ENCODE results near the gene NLGN4Y. TPM values are rescaled to one million over a fixed set of nuclear protein-coding genes. Genes with fewer than 3 reads are reported as not detected.
A peak's percentile ranks its signal among the peaks of the same experiment; 100 is the strongest.

Gene NLGN4Y
- 1 to 10 TPM in 1 of 4 donors, under 1 TPM in 1, not detected in 2; 0.70 to 5.7 TPM for total RNA-seq

GRCh38 chrY:14524272-14525231 lies at the start of gene NLGN4Y:
Gene NLGN4Y (plus strand): TSS chrY:14524529. CDS start chrY:14622120, 97,591 bp downstream.
- Histone ChIP-seq H3K4me1 (no peaks in the 10 kb centered on the region), H3K27me3 (no peaks in the 10 kb centered on the region), H3K4me3 (peak within 1 kb of the TSS in 2 of 4 donors; percentile 35 to 52), H3K9me3 (no peaks in the 10 kb centered on the region), H3K27ac (peak within 1 kb of the TSS in 1 of 4 donors; percentile 48), H3K36me3 (no peaks in the 10 kb centered on the region)
- TF ChIP-seq CTCF (IDR thresholded peaks at IDR 0.05) (no peak), POLR2A (IDR thresholded peaks at IDR 0.05) (no peak)
- DNase-seq, result no peak

- Histone ChIP-seq H3K36me3 (no peaks in the 10 kb centered on the region), H3K27ac (no peak overlapping the region), H3K9me3 (no peaks in the 10 kb centered on the region), H3K27me3 (no peaks in the 10 kb centered on the region), H3K4me1 (no peaks in the 10 kb centered on the region), H3K4me3 (no peak overlapping the region)
- DNase-seq, result no peak
- no peak for TF ChIP-seq CTCF (IDR thresholded peaks at IDR 0.05)
- TF ChIP-seq POLR2A (IDR thresholded peaks at IDR 0.05), result no peak
Measured at GRCh38 chrY:14485935-14486334, 38.4 kb upstream of the NLGN4Y start.

GRCh38 chrY:14490226-14490625 lies 34.1 kb upstream of the NLGN4Y start:
- TF ChIP-seq POLR2A (IDR thresholded peaks at IDR 0.05), result no peak
- TF ChIP-seq CTCF (IDR thresholded peaks at IDR 0.05), result no peak
- no peak for DNase-seq
- Histone ChIP-seq H3K27ac (no peak overlapping the region), H3K36me3 (no peaks in the 10 kb centered on the region), H3K27me3 (no peaks in the 10 kb centered on the region), H3K4me3 (no peak overlapping the region), H3K4me1 (no peaks in the 10 kb centered on the region), H3K9me3 (no peaks in the 10 kb centered on the region)

- no peaks in the 10 kb centered on the region for H3K9me3 ChIP-seq
- no peaks in the 10 kb centered on the region for H3K27me3 ChIP-seq
- no peaks in the 10 kb centered on the region for H3K36me3 ChIP-seq
- TF ChIP-seq CTCF (IDR thresholded peaks at IDR 0.05) (no peak), POLR2A (IDR thresholded peaks at IDR 0.05) (no peak)
- H3K4me3 ChIP-seq, result no peak overlapping the region
- DNase-seq, result no peak
- H3K4me1 ChIP-seq, result no peaks in the 10 kb centered on the region
- no peak overlapping the region for H3K27ac ChIP-seq
Measured at GRCh38 chrY:14498071-14498470, 26.3 kb upstream of the NLGN4Y start.

GRCh38 chrY:14504592-14504991 lies 19.7 kb upstream of the NLGN4Y start:
- Histone ChIP-seq H3K4me3 (no peak overlapping the region), H3K27ac (no peak overlapping the region), H3K4me1 (no peaks in the 10 kb centered on the region), H3K27me3 (no peaks in the 10 kb centered on the region), H3K9me3 (no peaks in the 10 kb centered on the region), H3K36me3 (no peaks in the 10 kb centered on the region)
- no peak for DNase-seq
- TF ChIP-seq CTCF (IDR thresholded peaks at IDR 0.05), result no peak
- no peak for TF ChIP-seq POLR2A (IDR thresholded peaks at IDR 0.05)
